ENCODE results near the gene NAV3. TPM values are rescaled to one million over a fixed set of nuclear protein-coding genes. Genes with fewer than 3 reads are reported as not detected.

The NAV3 gene
- total and polyA plus RNA-seq, 2 experiments from 2014 or later, result 4.0 to 12.0 TPM

DNA sequence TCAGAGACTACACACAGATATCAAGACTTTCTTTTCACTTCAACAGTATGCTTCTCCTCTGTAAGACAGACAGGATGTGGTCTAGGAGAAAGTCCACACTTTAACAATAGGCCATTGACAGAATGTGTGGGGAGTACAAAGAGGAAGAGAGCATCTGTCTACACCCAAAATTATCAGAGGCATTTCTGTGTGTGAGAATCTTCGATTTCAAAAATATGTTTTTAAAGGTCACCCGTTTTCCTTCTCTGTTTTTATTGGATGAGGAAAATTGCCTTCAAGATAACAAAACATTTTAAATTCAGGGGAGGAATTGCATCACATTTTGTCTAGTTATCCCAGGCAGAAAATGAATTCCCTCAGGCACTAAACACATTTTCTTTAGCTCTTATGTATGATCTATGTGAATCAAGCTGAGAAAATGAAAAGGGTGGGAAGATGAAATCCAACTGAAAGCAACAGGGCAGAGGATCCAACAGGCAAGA lies 16.4 kb downstream of the NAV3 start:
- H3K79me2 ChIP-seq (replicated peaks; ENCODE audit: insufficient read depth), result no peaks in the 10 kb centered on the region
- H3K27me3 ChIP-seq (ENCODE audit: insufficient read depth), result no peaks in the 10 kb centered on the region
- no peak overlapping the region for H3K27ac Mint-ChIP-seq
- no peak overlapping the region for H3K4me2 ChIP-seq
- no peaks in the 10 kb centered on the region for H3K4me1 ChIP-seq (ENCODE audit: insufficient read depth)
- no peak overlapping the region for H3K4me3 Mint-ChIP-seq
- H4K20me1 ChIP-seq (replicated peaks; ENCODE audit: insufficient read depth), result no peaks in the 10 kb centered on the region
- no peaks in the 10 kb centered on the region for H3F3A ChIP-seq (replicated peaks; ENCODE audit: low read depth)
- no peak for ATAC-seq
- H3K9me3 Mint-ChIP-seq, result no peaks in the 10 kb centered on the region
- no peaks in the 10 kb centered on the region for H3K27me3 Mint-ChIP-seq (ENCODE audit: insufficient read depth, low read depth, poor library complexity)
- TF ChIP-seq JUNB (IDR thresholded peaks at IDR 0.05; ENCODE audit: unreplicated experiment), result no peak
- no peak for TF ChIP-seq CREB1 (CRISPR knock-in tag; IDR thresholded peaks at IDR 0.05; ENCODE audit: low read depth)
- TF ChIP-seq ZNF331 (CRISPR knock-in tag; IDR thresholded peaks at IDR 0.05; ENCODE audit: low read depth), result no peak
- no peak for TF ChIP-seq EZH2phosphoT487 (IDR thresholded peaks at IDR 0.05; ENCODE audit: unreplicated experiment)
- TF ChIP-seq, protein P1, sequence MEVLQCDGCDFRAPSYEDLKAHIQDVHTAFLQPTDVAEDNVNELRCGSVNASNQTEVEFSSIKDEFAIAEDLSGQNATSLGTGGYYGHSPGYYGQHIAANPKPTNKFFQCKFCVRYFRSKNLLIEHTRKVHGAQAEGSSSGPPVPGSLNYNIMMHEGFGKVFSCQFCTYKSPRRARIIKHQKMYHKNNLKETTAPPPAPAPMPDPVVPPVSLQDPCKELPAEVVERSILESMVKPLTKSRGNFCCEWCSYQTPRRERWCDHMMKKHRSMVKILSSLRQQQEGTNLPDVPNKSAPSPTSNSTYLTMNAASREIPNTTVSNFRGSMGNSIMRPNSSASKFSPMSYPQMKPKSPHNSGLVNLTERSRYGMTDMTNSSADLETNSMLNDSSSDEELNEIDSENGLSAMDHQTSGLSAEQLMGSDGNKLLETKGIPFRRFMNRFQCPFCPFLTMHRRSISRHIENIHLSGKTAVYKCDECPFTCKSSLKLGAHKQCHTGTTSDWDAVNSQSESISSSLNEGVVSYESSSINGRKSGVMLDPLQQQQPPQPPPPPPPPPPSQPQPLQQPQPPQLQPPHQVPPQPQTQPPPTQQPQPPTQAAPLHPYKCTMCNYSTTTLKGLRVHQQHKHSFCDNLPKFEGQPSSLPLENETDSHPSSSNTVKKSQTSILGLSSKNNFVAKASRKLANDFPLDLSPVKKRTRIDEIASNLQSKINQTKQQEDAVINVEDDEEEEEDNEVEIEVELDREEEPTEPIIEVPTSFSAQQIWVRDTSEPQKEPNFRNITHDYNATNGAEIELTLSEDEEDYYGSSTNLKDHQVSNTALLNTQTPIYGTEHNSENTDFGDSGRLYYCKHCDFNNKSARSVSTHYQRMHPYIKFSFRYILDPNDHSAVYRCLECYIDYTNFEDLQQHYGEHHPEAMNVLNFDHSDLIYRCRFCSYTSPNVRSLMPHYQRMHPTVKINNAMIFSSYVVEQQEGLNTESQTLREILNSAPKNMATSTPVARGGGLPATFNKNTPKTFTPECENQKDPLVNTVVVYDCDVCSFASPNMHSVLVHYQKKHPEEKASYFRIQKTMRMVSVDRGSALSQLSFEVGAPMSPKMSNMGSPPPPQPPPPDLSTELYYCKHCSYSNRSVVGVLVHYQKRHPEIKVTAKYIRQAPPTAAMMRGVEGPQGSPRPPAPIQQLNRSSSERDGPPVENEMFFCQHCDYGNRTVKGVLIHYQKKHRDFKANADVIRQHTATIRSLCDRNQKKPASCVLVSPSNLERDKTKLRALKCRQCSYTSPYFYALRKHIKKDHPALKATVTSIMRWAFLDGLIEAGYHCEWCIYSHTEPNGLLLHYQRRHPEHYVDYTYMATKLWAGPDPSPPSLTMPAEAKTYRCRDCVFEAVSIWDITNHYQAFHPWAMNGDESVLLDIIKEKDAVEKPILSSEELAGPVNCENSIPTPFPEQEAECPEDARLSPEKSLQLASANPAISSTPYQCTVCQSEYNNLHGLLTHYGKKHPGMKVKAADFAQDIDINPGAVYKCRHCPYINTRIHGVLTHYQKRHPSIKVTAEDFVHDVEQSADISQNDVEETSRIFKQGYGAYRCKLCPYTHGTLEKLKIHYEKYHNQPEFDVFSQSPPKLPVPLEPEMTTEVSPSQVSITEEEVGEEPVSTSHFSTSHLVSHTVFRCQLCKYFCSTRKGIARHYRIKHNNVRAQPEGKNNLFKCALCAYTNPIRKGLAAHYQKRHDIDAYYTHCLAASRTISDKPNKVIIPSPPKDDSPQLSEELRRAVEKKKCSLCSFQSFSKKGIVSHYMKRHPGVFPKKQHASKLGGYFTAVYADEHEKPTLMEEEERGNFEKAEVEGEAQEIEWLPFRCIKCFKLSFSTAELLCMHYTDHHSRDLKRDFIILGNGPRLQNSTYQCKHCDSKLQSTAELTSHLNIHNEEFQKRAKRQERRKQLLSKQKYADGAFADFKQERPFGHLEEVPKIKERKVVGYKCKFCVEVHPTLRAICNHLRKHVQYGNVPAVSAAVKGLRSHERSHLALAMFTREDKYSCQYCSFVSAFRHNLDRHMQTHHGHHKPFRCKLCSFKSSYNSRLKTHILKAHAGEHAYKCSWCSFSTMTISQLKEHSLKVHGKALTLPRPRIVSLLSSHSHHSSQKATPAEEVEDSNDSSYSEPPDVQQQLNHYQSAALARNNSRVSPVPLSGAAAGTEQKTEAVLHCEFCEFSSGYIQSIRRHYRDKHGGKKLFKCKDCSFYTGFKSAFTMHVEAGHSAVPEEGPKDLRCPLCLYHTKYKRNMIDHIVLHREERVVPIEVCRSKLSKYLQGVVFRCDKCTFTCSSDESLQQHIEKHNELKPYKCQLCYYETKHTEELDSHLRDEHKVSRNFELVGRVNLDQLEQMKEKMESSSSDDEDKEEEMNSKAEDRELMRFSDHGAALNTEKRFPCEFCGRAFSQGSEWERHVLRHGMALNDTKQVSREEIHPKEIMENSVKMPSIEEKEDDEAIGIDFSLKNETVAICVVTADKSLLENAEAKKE (CRISPR knock-in tag; IDR thresholded peaks at IDR 0.05), result no peak
- no peak for TF ChIP-seq ZNF114 (CRISPR knock-in tag; IDR thresholded peaks at IDR 0.05)
- no peak for TF ChIP-seq POLR2AphosphoS5 (IDR thresholded peaks at IDR 0.05; ENCODE audit: low read depth)
- no peak for TF ChIP-seq ETS1 (IDR thresholded peaks at IDR 0.05)
- no peak for TF ChIP-seq NANOG (IDR thresholded peaks at IDR 0.05; ENCODE audit: borderline replicate concordance)
- no peak for TF ChIP-seq STAT1 (IDR thresholded peaks at IDR 0.05; ENCODE audit: unreplicated experiment)
- TF ChIP-seq, protein P2, sequence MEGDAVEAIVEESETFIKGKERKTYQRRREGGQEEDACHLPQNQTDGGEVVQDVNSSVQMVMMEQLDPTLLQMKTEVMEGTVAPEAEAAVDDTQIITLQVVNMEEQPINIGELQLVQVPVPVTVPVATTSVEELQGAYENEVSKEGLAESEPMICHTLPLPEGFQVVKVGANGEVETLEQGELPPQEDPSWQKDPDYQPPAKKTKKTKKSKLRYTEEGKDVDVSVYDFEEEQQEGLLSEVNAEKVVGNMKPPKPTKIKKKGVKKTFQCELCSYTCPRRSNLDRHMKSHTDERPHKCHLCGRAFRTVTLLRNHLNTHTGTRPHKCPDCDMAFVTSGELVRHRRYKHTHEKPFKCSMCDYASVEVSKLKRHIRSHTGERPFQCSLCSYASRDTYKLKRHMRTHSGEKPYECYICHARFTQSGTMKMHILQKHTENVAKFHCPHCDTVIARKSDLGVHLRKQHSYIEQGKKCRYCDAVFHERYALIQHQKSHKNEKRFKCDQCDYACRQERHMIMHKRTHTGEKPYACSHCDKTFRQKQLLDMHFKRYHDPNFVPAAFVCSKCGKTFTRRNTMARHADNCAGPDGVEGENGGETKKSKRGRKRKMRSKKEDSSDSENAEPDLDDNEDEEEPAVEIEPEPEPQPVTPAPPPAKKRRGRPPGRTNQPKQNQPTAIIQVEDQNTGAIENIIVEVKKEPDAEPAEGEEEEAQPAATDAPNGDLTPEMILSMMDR (conservative IDR thresholded peaks at IDR 0.05; ENCODE audit: low read depth in 2 of 2), result no peak
- no peak for TF ChIP-seq REST (IDR thresholded peaks at IDR 0.05; ENCODE audit: unreplicated experiment)
- TF ChIP-seq EZH2 (IDR thresholded peaks at IDR 0.05; ENCODE audit: low read depth, unreplicated experiment), result no peak
- no peaks in the 10 kb centered on the region for H3K9me2 ChIP-seq (ENCODE audit: insufficient read depth)
- no peak for DNase-seq (ENCODE audit: low spot score)
- no peak overlapping the region for H2AFZ ChIP-seq
- H3K27ac ChIP-seq (ENCODE audit: low read depth), result no peak overlapping the region
- no peaks in the 10 kb centered on the region; the same call in 2 of the 3 replicates for H3K4me1 Mint-ChIP-seq
- no peak overlapping the region for H3K4me3 ChIP-seq
- no peaks in the 10 kb centered on the region for H3K36me3 Mint-ChIP-seq (ENCODE audit: low read depth)
- H3K36me3 ChIP-seq (ENCODE audit: insufficient read depth), result no peaks in the 10 kb centered on the region
